ENCODE data around the gene TOMM7.
A peak's percentile ranks its signal among the peaks of the same experiment; 100 is the strongest.

TOMM7 gene

DNA sequence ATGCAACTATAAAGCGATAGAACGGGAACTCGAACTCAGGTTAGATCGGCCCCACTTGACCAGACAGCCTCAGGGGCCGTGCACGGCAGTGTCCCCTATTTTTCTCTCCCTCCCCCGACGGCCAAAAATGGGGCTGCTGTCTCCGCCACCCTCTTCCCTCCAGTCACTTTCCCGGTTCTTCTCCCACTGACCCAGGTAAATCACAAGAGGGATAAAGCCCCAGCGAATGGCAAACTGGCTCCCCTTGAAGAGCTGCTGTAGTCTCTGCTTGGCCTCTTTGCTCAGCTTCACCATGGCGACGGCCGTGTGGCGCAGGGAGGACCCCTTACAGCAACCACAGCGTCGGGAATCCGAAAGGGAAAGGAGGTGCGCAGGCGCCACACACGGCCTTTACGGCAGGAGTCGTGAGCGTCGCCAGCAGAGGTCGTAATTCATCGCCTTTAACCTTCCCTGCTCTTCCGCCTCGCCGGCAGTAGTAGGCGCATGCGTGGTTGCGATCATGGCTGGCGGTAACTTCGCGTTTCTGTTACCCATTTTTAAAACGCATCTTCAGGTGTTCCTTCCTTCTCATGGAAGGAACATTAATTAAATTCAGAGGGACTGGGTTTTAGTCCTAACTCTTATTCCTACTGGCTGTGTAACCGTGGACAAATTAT is at the start of gene TOMM7:
Gene TOMM7 (minus strand): TSS at position 364 of the 656 bp plus-strand sequence. CDS start 70 bp downstream, at position 294.
- DNase-seq (ENCODE audit: low read depth), result peak; percentile 85

DNA sequence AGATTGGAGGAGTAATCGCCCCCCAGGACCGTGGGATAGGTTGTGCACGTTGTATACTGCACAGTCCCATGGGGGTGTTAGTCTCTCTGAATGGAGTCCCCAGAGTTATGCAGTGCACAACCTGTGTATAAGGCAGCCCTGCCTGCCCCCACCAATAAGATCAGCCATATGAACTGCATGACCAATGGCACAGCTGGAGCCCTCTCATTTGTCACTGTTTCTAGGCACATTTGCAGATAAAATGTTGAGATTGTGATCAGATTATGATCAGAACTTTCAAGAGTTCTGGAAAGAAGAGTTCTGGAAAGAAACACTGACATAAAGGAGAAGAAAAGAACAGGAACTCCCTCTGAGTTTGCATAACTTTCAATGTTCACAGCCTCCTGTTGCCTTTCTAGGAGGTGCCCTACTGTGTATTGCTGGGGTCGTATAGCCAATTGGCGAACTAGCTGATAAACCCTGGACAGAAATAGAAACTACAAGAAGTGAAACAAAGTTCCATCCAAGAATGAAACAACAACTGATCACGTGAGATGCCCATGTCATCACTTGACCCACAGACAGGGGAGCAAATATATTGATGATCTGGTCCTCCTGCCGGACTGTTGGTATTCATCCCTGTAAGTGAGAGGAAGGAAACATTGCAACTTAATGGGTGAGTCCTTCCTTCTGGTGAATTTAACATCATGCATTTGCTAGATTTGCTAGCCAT is 49.6 kb upstream of the TOMM7 start:
- no peak for DNase-seq (ENCODE audit: low read depth)

DNA sequence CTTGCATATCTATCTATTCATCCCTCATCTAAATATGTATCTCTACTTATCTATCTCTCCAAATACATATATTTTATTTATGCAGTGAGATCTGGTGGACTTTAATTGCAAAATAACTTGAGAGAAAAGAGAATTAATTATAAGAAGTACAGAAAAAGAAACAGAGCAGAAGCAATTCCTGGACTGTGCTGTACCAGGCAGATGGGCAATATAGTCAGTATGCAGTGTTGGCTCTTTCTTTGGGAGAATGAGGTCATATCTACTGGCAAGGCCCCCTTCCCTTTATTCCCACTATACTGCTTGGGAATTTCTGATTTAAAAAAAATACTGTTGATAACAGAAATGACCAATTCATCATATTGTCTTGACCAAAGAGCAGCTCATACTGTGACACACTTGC is 49.0 kb upstream of the TOMM7 start:
- DNase-seq (ENCODE audit: low read depth), result no peak

DNA sequence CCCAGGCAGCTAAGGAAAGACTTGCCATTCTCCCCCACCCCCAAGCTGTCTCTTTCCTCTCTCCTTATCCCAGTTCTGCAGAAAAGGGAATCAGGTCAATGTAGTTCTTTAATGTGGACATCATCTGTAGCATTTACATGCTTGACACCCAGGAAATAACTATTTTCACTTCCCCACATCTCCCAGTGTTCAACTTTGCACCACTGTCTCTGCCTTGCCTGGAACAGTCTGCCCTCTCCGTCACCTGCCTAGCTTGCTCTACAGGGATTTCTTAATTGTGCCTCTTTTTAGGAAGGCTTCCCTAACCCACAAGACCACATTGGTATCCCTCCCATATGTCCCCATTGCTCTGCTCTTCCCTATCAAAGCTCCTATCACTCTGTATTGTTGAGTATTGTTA is 45.9 kb upstream of the TOMM7 start:
- no peak for DNase-seq (ENCODE audit: low read depth)

DNA sequence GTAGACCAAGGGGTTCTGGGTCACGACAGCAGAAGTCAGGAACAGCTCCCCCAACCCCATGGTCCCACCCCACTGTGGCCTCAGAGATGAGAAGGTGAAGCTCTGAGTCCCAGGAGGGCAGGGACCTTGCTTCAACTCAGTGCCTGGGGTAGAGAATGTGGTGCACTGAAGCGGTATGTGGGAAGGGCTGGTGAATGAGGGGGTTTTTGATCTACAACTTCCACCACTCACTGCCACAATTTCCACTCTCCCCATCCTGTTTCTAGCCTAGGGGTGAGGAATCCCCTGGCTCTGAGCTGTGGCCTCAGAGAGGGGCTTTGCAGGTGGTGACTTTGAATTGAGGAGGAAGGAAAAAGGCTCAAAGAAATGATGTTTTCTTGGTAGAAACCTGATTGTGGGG is 44.9 kb upstream of the TOMM7 start:
- DNase-seq (ENCODE audit: low read depth), result no peak

DNA sequence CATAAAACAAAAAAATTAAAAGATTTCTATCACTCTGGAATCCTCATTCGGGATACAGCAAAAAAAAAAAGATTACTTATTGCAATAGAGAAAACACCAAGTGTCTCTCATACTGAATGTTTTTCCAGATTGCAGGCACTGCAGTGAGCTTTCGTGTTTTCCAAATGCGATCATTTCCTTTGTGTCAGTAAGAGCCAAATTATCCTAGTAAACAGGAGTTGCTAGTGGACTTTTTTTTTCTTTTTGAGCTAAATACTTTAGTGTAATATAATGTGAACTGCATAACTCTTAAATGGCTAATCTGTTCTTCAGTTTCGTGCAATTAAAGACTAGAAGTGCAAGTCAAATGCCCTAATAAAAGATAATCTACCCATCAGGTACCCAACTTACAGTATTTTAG is 44.4 kb upstream of the TOMM7 start:
- DNase-seq (ENCODE audit: low read depth), result no peak

DNA sequence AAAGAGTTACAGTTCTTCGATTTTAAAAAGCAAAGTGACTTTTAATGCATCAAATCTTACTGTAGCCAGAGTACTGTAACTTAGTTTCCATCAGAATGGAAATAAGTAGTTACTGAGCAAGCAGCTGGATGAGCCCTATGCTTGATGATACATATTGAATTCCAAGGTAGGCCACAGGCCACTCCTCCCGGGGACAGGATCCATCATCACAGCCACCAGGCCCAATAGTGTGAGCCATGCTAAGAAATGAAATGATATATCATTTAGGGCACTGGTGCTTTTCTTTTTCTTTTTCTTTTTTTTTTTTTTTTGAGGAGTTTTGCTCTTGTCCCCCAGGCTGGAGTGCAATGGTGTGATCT is 42.9 kb upstream of the TOMM7 start:
- DNase-seq (ENCODE audit: low read depth), result no peak

DNA sequence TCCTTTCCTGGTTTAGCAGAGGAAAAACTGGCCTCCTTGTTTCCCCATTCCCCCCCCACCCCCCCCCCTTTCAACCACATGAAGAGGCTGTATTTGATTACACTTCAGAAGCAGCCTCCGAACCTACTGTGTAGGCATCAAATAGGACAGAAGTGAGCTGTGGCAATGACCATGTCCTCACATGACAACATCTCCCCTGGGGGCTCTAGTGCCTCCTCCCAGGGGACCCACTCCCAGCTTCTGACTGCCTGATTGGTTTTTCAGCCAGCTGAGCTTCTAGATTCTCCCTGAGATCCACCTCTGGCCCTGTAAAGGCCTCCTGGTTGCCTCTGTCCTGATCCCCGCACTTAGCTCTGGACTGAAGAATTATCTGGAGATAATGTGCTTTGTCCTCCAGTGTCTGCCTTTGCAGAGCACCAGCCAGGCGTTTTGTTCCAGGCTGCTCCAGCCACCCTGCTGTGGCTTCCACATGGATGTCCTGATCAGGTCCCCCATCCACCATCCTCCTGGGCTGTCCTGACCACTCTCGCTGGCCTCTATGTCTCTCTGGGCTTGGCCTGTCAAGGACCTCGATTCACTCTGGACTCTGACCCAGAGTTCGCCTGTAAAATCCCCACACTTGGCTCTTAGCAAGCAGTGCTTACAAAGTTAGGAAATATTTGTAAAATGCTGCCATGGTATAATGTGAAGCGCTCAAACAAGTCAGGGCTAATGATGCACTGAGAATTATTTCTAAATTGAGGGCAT is 42.4 kb upstream of the TOMM7 start:
- no peak for DNase-seq (ENCODE audit: low read depth)

DNA sequence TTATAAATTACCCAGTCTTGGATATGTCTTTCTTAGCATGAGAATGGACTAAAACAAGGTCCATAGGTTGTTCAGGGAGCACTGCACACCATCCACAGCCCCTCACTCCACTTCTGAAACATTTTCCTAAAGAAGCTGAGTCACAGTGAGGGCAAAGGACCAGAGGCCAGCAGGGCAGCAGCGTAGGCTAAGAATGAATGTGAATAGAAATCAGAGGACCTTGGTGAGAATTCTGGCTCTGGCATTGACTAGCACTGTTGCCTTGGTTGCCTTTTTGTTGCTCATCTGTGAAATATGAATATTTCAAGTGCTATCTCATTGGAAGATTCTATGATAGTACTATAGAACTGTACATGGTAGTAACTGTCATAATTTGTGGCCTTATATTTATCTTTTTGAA is 41.7 kb upstream of the TOMM7 start:
- DNase-seq (ENCODE audit: low read depth), result no peak

DNA sequence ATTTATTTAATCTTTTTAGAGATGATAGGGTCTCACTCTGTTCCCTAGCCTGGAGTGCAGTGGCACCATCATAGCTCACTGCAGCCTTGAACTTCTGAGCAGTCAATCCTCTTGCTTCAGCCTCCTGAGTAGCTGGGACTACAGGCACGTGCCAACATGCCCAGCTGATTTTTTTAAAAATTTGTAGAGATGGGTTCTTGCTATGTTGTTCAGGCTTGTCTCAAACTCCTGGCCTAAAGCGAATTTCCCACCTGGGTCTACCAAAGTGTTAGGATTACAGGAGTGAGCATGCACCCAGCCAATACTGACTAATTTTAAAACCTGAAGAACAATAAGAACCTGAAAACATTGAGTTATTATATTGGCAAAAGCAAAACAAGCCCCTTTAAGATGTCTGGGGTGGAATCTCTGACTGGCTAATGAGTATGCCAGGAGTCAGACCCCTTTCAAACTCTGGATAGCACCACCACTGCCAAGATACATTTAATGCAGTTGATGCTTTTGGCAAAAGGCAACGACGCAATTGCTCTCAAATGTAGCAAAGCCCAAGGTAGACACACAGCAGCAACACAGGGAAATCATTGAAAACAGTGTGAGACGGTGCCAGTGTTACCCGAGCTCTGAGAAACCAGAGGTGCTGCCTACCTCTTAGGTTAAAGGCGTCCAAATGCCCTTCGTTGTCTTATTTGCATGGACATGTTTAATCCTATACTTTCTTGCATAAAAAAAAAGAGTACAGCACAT is 40.7 kb upstream of the TOMM7 start:
- DNase-seq (ENCODE audit: low read depth), result no peak

DNA sequence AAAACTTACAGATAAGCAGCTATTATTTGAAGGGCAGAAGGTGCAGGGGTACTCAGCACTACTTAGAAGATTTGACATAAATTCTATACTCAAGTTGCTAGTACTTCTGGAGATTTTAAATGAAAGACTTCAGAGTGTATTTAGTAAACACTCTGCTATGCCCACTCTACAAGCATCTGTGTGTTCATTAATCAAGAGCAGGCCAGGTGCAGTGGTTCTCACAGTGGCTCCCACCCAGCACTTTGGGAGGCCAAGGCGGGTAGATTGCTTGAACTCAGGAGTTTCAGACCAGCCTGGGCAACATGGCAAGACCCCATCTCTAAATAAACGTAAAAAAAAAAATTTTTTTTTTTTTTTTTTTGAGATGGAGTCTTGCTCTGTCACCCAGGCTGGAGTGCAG is 38.9 kb upstream of the TOMM7 start:
- DNase-seq (ENCODE audit: low read depth), result no peak

DNA sequence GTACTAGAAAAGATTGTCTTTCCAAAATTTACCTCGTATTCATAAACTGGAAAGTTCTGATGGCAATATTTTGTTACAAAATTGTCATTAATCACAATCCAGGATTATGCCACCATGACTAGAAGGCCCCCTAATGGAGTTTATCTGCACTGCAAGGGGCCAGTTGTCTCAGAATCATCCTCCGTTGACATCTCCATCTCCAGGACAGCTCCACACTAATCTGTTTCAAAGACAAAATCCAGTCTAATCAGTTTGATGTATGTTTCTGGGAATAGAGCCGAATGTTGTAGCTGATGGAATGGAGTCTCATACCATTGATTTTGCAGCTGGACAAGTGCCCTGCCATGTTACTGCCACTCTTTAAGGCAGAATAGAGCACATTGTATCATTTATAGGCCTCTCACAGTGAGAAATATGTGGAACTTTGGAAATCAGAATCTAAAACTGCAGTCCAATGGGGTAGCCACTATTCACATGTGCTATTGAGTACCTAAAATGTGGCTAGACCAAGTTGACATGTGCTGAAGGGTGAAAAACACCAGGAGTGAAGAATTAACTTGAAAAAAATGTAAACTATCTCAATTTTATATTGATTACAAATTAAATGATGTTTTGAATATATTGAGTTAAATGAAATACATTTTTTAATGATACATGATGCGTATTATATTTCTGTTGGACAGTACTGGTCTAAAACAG is 38.3 kb upstream of the TOMM7 start:
- DNase-seq (ENCODE audit: low read depth), result no peak

DNA sequence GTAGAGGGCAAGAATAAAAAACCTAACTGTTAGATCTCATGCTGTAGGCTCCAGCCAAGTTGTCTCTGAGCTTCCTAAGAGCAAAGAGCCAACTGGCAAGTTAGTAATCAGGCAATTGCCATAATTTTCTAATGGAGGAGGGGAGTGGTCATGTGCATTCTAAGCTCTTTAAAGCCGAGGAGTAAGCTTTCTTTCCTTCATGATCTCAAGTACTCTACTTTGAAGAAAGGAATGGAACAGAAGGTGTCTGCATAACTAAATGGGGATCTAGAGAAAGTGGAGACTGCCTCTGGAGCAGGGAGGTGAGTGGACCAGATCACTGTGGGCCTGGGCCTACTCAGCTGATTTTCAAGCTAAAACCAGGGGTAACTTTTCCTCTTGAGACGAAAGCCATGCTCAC is 37.7 kb upstream of the TOMM7 start:
- no peak for DNase-seq (ENCODE audit: low read depth)

DNA sequence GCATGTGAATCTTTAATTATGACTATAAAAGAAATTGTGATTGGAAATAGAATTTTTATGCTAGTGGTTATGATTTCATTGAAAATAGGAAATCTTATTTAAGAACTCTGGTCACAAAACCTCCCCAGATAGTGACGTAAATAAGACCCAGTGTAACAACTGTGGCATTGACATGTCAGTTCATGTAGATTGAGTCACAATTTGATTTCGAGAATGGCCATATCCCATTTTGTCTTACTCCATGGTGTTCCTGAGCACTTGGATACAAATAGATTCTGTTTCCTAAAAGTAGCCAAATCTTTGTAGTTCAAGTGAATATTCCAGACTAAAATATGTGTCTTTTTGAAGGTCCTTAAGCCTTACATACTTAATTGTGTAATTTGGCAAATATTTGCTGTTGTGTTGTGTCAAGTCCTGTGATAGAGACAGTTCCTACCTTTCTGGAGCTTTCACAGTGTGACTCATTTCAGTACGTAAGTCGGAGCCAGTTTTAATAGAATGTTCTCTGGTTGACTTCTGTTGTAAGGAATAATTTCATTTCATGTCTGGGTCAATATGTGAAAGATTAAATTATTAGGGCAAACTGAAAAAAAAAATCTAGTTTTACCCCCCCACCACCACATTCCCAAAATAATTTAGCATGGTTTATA is 37.1 kb upstream of the TOMM7 start:
- no peak for DNase-seq (ENCODE audit: low read depth)

DNA sequence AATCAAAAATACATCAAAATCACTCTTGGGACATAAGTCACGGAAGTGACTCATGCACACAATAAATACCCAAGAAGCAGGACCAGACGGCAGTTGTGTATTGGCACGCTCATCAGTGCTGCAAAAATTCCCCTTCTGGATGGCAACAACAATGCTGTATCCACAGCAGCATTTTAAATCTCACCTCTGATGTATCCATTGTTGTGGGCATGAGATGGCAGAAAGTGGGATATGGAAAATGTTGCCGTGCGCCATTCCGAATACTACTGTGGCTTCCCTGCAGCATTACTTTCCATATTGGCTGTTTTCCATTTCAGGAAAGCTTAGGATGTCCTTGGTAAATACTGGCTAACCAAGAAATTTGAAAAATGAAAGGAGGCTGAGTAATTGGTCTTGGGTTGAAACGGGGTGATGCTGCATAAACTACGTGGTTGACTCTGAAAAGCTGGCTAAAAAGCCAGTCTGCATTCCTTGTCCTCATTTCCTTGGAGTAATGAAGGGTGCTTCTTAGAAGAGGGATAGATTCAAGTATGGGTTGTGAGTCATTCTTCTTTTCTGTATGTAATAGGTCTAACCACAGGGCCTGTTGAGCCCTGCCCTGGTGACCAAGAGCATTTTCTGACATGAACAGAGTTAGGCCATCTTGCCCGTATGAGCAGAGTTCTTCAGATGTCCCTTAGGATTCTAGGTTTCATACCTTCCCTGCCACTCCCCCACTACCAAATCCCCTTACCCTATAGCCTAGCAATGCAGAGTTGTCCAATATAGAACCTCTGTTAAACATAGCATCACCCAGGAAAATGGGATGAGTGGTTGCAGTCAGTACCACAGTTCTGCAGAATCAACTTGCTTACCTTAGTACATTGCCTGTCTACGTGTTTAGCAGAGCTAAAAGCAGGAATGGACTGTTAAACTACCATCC is 36.3 kb upstream of the TOMM7 start:
- DNase-seq (ENCODE audit: low read depth), result no peak

DNA sequence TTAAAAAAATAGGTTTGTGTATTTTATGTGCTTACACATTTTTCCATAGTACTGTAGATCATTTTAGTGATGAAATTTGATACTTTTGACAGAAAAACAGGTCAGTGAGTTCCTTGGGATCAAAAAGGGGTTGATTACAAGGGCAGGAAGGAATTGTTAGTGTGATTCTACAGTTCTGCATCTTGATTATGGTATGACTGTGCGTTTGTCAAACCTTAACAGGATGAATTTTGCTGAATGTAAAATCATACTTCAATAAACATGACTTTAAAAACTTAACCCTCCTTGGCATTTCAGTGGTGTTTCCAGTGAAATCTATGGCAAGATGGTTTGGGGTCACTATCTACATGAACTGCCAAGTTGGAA is 35.6 kb upstream of the TOMM7 start:
- no peak for DNase-seq (ENCODE audit: low read depth)

DNA sequence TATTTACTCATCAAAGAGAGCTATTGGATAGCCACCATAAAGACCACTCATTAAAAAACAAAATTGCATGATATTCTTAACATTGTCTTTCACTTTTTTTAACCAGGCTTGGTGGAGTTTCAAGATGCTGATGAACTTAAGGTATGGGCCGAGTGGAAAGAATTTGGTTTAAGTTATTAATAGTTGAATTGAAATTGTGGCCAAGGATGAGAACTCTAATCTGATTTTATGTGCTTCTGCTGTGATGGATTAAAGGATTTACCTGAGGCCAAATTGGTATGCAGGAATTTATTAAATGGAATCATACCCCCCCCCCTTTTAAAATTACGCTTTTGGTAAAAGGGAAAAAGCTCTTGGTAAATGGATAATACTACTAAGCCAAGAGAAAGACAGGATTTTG is 33.8 kb upstream of the TOMM7 start:
- no peak for DNase-seq (ENCODE audit: low read depth)

DNA sequence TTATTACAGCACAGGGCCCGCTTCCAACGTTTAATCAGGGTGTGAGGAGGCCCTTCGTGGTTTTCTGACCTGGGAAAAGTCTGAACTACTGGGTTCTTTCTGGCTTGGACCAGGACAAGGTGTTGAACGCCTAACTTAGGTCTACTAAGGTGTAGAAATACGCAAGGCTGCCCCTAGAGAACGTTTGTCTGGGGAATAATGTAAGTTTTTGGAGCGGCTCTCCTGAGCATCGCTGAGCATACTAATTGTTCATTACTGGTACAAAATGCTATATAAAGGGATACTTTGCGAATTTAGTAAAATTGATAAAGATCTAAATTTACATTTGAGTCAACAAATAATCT is 32.4 kb upstream of the TOMM7 start:
- DNase-seq (ENCODE audit: low read depth), result no peak

DNA sequence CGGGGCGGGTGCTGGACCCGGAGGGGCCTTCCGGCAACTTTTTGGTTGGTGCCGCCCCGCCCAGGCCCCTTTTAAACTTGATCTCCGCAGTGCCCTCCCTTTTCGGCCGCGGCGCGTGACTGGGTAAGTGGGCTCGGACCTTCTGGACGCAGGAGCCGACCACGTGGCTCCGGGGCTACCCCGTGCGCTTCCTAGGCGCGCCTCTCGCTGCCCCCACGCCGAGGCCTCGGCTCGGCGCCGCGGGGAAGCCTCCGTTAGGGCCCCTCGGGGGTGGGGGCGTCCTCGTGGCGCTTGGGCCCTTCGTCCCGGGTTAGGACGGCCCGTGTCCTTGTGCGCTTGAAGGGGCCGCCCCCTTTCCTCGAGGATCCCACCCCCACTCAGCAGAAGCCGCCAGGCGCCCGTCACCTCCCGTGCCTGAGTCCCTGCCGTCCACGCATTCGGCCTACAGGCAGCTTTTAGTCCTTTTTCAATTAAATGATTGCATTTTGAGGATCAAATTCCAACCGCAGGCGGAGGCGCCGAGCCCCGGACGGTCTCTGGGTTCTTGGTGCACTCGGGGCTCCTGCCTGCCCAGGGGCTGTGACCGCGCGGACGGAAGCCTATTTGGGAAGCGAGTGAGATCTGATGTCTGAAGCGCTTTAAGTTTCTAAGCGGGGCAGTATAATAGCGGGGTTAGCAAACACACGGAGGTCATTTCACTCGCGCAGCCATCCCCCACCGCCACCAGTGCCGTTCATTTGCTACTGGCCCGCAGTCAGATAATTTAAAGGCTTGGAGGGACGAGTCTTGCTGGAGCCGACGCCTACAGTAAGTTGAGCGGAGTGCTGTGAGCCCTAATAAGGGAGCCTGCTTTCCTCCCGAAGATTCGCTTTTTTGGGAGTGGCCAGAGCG is 31.8 kb upstream of the TOMM7 start:
- peak; percentile 70 for DNase-seq (ENCODE audit: low read depth)

Measured in stimulated activated CD4-positive, alpha-beta T cell treated with anti-CD3 and anti-CD28 coated beads, Interleukin-2, amount 100 ng/mL, for 4 hours (primary cell).